Islet precursor cell (in vitro differentiated cells): Measurements from ENCODE around the gene STEAP4.
A peak's percentile ranks its signal among the peaks of the same experiment; 100 is the strongest.
"Not testable (repeated sequence)": the region's sequence is repeated elsewhere in the genome, so short reads cannot be mapped to it uniquely, and the experiment has no call there.

Experiments used
- DNase-seq: peaks from one replicate; pipeline ENCODE4 v3.0.0-alpha.2; 2018

STEAP4 gene

GRCh38 chr7:88312061-88312663 is 5.5 kb upstream of the STEAP4 start:
- DNase-seq, result no peak

- no peak for DNase-seq
Measured at GRCh38 chr7:88311675-88312036, 5.0 kb upstream of the STEAP4 start.

GRCh38 chr7:88310956-88311674 is 4.4 kb upstream of the STEAP4 start:
- no peak for DNase-seq

GRCh38 chr7:88309819-88310218 is 3.1 kb upstream of the STEAP4 start:
- DNase-seq, result no peak

GRCh38 chr7:88307823-88308222 is 1.1 kb upstream of the STEAP4 start:
- no peak for DNase-seq

- DNase-seq, result no peak
Measured at GRCh38 chr7:88307412-88307811, 718 bp upstream of the STEAP4 start.

GRCh38 chr7:88305044-88305443 is 1.6 kb downstream of the STEAP4 start:
- no peak for DNase-seq

- no peak for DNase-seq
Measured at GRCh38 chr7:88302486-88302885, 4.2 kb downstream of the STEAP4 start.

- no peak for DNase-seq
Measured at GRCh38 chr7:88301924-88302323, 4.8 kb downstream of the STEAP4 start.

- no peak for DNase-seq
Measured at GRCh38 chr7:88300401-88300945, 6.2 kb downstream of the STEAP4 start.

GRCh38 chr7:88299126-88299525 is 7.6 kb downstream of the STEAP4 start:
- no peak for DNase-seq

- DNase-seq, result no peak
Measured at GRCh38 chr7:88293866-88294265, 12.8 kb downstream of the STEAP4 start.

- DNase-seq, result no peak
Measured at GRCh38 chr7:88291398-88292173, 15.1 kb downstream of the STEAP4 start.

- DNase-seq, result no peak
Measured at GRCh38 chr7:88290491-88290890, 16.2 kb downstream of the STEAP4 start.

GRCh38 chr7:88289564-88290025 is 17.1 kb downstream of the STEAP4 start:
- DNase-seq, result no peak

- DNase-seq, result no peak
Measured at GRCh38 chr7:88281749-88282148, 24.9 kb downstream of the STEAP4 start.

- DNase-seq, result no peak
Measured at GRCh38 chr7:88280801-88281200, 25.9 kb downstream of the STEAP4 start.

GRCh38 chr7:88279323-88279722 is 27.4 kb downstream of the STEAP4 start:
- no peak for DNase-seq

- no peak for DNase-seq
Measured at GRCh38 chr7:88278881-88279280, 27.8 kb downstream of the STEAP4 start.

- DNase-seq, result peak; percentile 70
Measured at GRCh38 chr7:88276605-88277153, 30.0 kb downstream of the STEAP4 start.

- DNase-seq, result not testable (repeated sequence)
Measured at GRCh38 chr7:88274856-88275255, 31.8 kb downstream of the STEAP4 start.

- no peak for DNase-seq
Measured at GRCh38 chr7:88269586-88269985, 37.1 kb downstream of the STEAP4 start.

- DNase-seq, result no peak
Measured at GRCh38 chr7:88268858-88269257, 37.8 kb downstream of the STEAP4 start.
